ENCODE results near the gene TSKU.

Gene TSKU

GRCh38 chr11:76742902-76743301 lies 40.3 kb upstream of the TSKU start:
- H3K9me3 ChIP-seq (replicated peaks; ENCODE audit: insufficient read depth, low read length), result no peaks in the 10 kb centered on the region
- TF ChIP-seq EZH2phosphoT487 (IDR thresholded peaks at IDR 0.05; ENCODE audit: low read length), result no peak
- TF ChIP-seq CTCF (IDR thresholded peaks at IDR 0.05; ENCODE audit: low read length), result no peak
- no peak for TF ChIP-seq EZH2 (optimal IDR thresholded peaks at IDR 0.05; ENCODE audit: low read depth, low read length)
- H3K4me2 ChIP-seq (ENCODE audit: low read depth, low read length), result no peak overlapping the region
- H3K79me2 ChIP-seq (ENCODE audit: low read length), result no peaks in the 10 kb centered on the region
- H3K4me3 ChIP-seq (ENCODE audit: low read length), result no peak overlapping the region
- DNase-seq, result no peak
- no peaks in the 10 kb centered on the region for H3K36me3 ChIP-seq (replicated peaks; ENCODE audit: insufficient read depth, low read length)
- H3K9ac ChIP-seq (ENCODE audit: low read length), result no peak overlapping the region
- no peaks in the 10 kb centered on the region for H3K4me1 ChIP-seq (ENCODE audit: low read length)
- H2AFZ ChIP-seq (ENCODE audit: low read length), result no peak overlapping the region
- no peaks in the 10 kb centered on the region for H3K27me3 ChIP-seq (replicated peaks; ENCODE audit: insufficient read depth, low read length)
- no peaks in the 10 kb centered on the region; the same call in 1 of the 2 replicates for H4K20me1 ChIP-seq (ENCODE audit: insufficient read depth, low read length)
- H3K9me2 ChIP-seq (replicated peaks; ENCODE audit: insufficient read depth, low read length), result no peaks in the 10 kb centered on the region
- H3F3A ChIP-seq (ENCODE audit: insufficient read depth, low read length), result no peaks in the 10 kb centered on the region
- H3K27ac ChIP-seq (ENCODE audit: low read length), result no peak overlapping the region

GRCh38 chr11:76744186-76745043 lies 38.7 kb upstream of the TSKU start:
- Histone ChIP-seq H3K4me1 (ENCODE audit: low read length) (no peaks in the 10 kb centered on the region), H3K27me3 (replicated peaks; ENCODE audit: insufficient read depth, low read length) (no peaks in the 10 kb centered on the region), H3K9me2 (replicated peaks; ENCODE audit: insufficient read depth, low read length) (no peaks in the 10 kb centered on the region), H3K36me3 (replicated peaks; ENCODE audit: insufficient read depth, low read length) (no peaks in the 10 kb centered on the region), H3K4me3 (ENCODE audit: low read length) (no peak overlapping the region), H3K79me2 (ENCODE audit: low read length) (no peaks in the 10 kb centered on the region), H4K20me1 (ENCODE audit: insufficient read depth, low read length) (no peaks in the 10 kb centered on the region; the same call in 1 of the 2 replicates), H3K9me3 (replicated peaks; ENCODE audit: insufficient read depth, low read length) (no peaks in the 10 kb centered on the region), H3K4me2 (ENCODE audit: low read depth, low read length) (no peak overlapping the region), H3F3A (ENCODE audit: insufficient read depth, low read length) (no peaks in the 10 kb centered on the region), H3K27ac (ENCODE audit: low read length) (no peak overlapping the region), H2AFZ (ENCODE audit: low read length) (no peak overlapping the region), H3K9ac (ENCODE audit: low read length) (no peak overlapping the region)
- TF ChIP-seq EZH2phosphoT487 (IDR thresholded peaks at IDR 0.05; ENCODE audit: low read length) (no peak), CTCF (IDR thresholded peaks at IDR 0.05; ENCODE audit: low read length) (no peak), EZH2 (optimal IDR thresholded peaks at IDR 0.05; ENCODE audit: low read depth, low read length) (no peak)
- DNase-seq, result no peak

- no peak overlapping the region for H3K9ac ChIP-seq (ENCODE audit: low read length)
- H4K20me1 ChIP-seq (ENCODE audit: insufficient read depth, low read length), result no peaks in the 10 kb centered on the region; the same call in 1 of the 2 replicates
- no peak overlapping the region for H2AFZ ChIP-seq (ENCODE audit: low read length)
- no peaks in the 10 kb centered on the region for H3K4me1 ChIP-seq (ENCODE audit: low read length)
- H3F3A ChIP-seq (ENCODE audit: insufficient read depth, low read length), result no peaks in the 10 kb centered on the region
- DNase-seq, result no peak
- no peaks in the 10 kb centered on the region for H3K9me3 ChIP-seq (replicated peaks; ENCODE audit: insufficient read depth, low read length)
- H3K4me3 ChIP-seq (ENCODE audit: low read length), result no peak overlapping the region
- H3K27me3 ChIP-seq (replicated peaks; ENCODE audit: insufficient read depth, low read length), result no peaks in the 10 kb centered on the region
- no peak for TF ChIP-seq EZH2 (optimal IDR thresholded peaks at IDR 0.05; ENCODE audit: low read depth, low read length)
- no peak for TF ChIP-seq EZH2phosphoT487 (IDR thresholded peaks at IDR 0.05; ENCODE audit: low read length)
- no peak for TF ChIP-seq CTCF (IDR thresholded peaks at IDR 0.05; ENCODE audit: low read length)
- no peaks in the 10 kb centered on the region for H3K9me2 ChIP-seq (replicated peaks; ENCODE audit: insufficient read depth, low read length)
- H3K27ac ChIP-seq (ENCODE audit: low read length), result no peak overlapping the region
- H3K4me2 ChIP-seq (ENCODE audit: low read depth, low read length), result no peak overlapping the region
- H3K79me2 ChIP-seq (ENCODE audit: low read length), result no peaks in the 10 kb centered on the region
- H3K36me3 ChIP-seq (replicated peaks; ENCODE audit: insufficient read depth, low read length), result no peaks in the 10 kb centered on the region
These were observed 38.1 kb upstream of the TSKU start for GRCh38 chr11:76745044-76745376.

Measured in MM.1S (cell line).